ENCODE results near the gene SETD1B. TPM values are rescaled to one million over a fixed set of nuclear protein-coding genes. Genes with fewer than 3 reads are reported as not detected.

The SETD1B gene
- polyA plus RNA-seq, 1 donor from 2014 or later: 2.6 TPM

- Histone ChIP-seq H4K20me1 (ENCODE audit: insufficient read depth) (no peaks in the 10 kb centered on the region), H3K4me3 (ENCODE audit: low read length) (no peak overlapping the region), H3K9me3 (ENCODE audit: low read length) (no peaks in the 10 kb centered on the region), H3K9me2 (ENCODE audit: insufficient read depth, low read length) (no peaks in the 10 kb centered on the region), H3K36me3 (ENCODE audit: insufficient read depth, low read length) (no peaks in the 10 kb centered on the region), H3K4me2 (ENCODE audit: low read length) (no peak overlapping the region), H3K79me2 (replicated peaks; ENCODE audit: insufficient read depth, low read length) (no peaks in the 10 kb centered on the region), H3F3A (ENCODE audit: insufficient read depth, low read length, poor library complexity, severe bottlenecking) (no peaks in the 10 kb centered on the region), H3K27me3 (ENCODE audit: insufficient read depth, low read depth, low read length) (no peaks in the 10 kb centered on the region), H3K27ac (ENCODE audit: low read length) (no peak overlapping the region), H2AFZ (ENCODE audit: low read depth, low read length) (no peak overlapping the region), H3K9ac (ENCODE audit: low read length) (no peak overlapping the region)
- TF ChIP-seq EZH2 (IDR thresholded peaks at IDR 0.05; ENCODE audit: borderline replicate concordance, insufficient read depth, low read length, poor library complexity, severe bottlenecking) (no peak), RAD21 (conservative IDR thresholded peaks at IDR 0.05) (no peak), TAF1 (IDR thresholded peaks at IDR 0.05; ENCODE audit: low read depth) (no peak), EP300 (conservative IDR thresholded peaks at IDR 0.05; ENCODE audit: poor library complexity, severe bottlenecking) (no peak), CTCF (IDR thresholded peaks at IDR 0.05; ENCODE audit: poor library complexity, severe bottlenecking) (no peak), POLR2AphosphoS5 (IDR thresholded peaks at IDR 0.05) (no peak), REST (IDR thresholded peaks at IDR 0.05; ENCODE audit: borderline replicate concordance) (no peak), SMC3 (conservative IDR thresholded peaks at IDR 0.05; ENCODE audit: poor library complexity) (no peak), MXI1 (conservative IDR thresholded peaks at IDR 0.05; ENCODE audit: poor library complexity, severe bottlenecking) (no peak)
Observed at GRCh38 chr12:121830134-121830533, 26.3 kb downstream of the SETD1B start.

GRCh38 chr12:121830588-121831265 is 26.9 kb downstream of the SETD1B start:
- Histone ChIP-seq H2AFZ (ENCODE audit: low read depth, low read length) (no peak overlapping the region), H3K9me3 (ENCODE audit: low read length) (no peaks in the 10 kb centered on the region), H3K4me2 (ENCODE audit: low read length) (no peak overlapping the region), H3K4me3 (ENCODE audit: low read length) (no peak overlapping the region), H3K27me3 (ENCODE audit: insufficient read depth, low read depth, low read length) (no peaks in the 10 kb centered on the region), H3K9me2 (ENCODE audit: insufficient read depth, low read length) (no peaks in the 10 kb centered on the region), H3F3A (ENCODE audit: insufficient read depth, low read length, poor library complexity, severe bottlenecking) (no peaks in the 10 kb centered on the region), H3K79me2 (replicated peaks; ENCODE audit: insufficient read depth, low read length) (no peaks in the 10 kb centered on the region), H3K27ac (ENCODE audit: low read length) (no peak overlapping the region), H3K9ac (ENCODE audit: low read length) (no peak overlapping the region), H3K36me3 (ENCODE audit: insufficient read depth, low read length) (no peaks in the 10 kb centered on the region), H4K20me1 (ENCODE audit: insufficient read depth) (no peaks in the 10 kb centered on the region)
- TF ChIP-seq REST (IDR thresholded peaks at IDR 0.05; ENCODE audit: borderline replicate concordance): no peak
- no peak for TF ChIP-seq RAD21 (conservative IDR thresholded peaks at IDR 0.05)
- no peak for TF ChIP-seq EP300 (conservative IDR thresholded peaks at IDR 0.05; ENCODE audit: poor library complexity, severe bottlenecking)
- TF ChIP-seq EZH2 (IDR thresholded peaks at IDR 0.05; ENCODE audit: borderline replicate concordance, insufficient read depth, low read length, poor library complexity, severe bottlenecking): no peak
- TF ChIP-seq CTCF (IDR thresholded peaks at IDR 0.05; ENCODE audit: poor library complexity, severe bottlenecking): no peak
- no peak for TF ChIP-seq POLR2AphosphoS5 (IDR thresholded peaks at IDR 0.05)
- TF ChIP-seq SMC3 (conservative IDR thresholded peaks at IDR 0.05; ENCODE audit: poor library complexity): no peak
- no peak for TF ChIP-seq MXI1 (conservative IDR thresholded peaks at IDR 0.05; ENCODE audit: poor library complexity, severe bottlenecking)
- no peak for TF ChIP-seq TAF1 (IDR thresholded peaks at IDR 0.05; ENCODE audit: low read depth)

All from neural cell (in vitro differentiated cells).